Right lobe of liver (tissue), 4 donors: ENCODE results near the gene FMC1.

Experiments
- POLR2A ChIP-seq: fragments of 450-650 bp; IDR thresholded peaks from one replicate; pipeline ENCODE4 v1.6.1; 2017; ENCODE audit warnings: antibody characterized with exemption, mild to moderate bottlenecking
- TF ChIP-seq, protein P1 (sequence below), 4 donors: fragments of 200-600 bp in 3 of 4; fragments of 450-650 bp in 1 of 4; IDR thresholded peaks; one replicate each; pipeline versions ENCODE4 v1.5.1 to v1.8.0; 2016 to 2022; ENCODE audit warnings: antibody characterized with exemption in 4 of 4, mild to moderate bottlenecking in 2 of 4
- donor health status: DM: no; HTN: no; CAD: no.
- donor health status: DM: no; HTN: no; CAD: no.
- donor health status: DM: no; HTN: yes; CAD: no.

DNA sequence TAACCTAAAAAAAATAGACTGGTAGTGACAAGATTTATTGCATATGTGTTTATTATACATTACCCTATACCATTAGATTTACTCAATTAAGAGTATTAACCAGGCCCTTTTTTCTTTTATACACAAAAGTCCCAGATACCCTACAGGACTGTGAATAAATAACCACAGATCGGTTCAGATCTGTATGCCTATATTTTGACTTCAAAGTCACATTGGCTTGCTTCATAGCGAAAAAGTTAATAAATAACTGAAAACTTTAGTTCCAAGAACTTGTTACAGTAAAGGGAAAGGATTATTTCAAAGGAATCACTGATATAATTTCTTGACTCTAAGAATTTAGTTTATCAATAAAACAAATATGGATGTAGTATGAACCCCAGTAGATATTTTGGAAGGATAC, 41.8 kb upstream of the FMC1 start:
- no peak for TF ChIP-seq POLR2A
- TF ChIP-seq, protein P1, sequence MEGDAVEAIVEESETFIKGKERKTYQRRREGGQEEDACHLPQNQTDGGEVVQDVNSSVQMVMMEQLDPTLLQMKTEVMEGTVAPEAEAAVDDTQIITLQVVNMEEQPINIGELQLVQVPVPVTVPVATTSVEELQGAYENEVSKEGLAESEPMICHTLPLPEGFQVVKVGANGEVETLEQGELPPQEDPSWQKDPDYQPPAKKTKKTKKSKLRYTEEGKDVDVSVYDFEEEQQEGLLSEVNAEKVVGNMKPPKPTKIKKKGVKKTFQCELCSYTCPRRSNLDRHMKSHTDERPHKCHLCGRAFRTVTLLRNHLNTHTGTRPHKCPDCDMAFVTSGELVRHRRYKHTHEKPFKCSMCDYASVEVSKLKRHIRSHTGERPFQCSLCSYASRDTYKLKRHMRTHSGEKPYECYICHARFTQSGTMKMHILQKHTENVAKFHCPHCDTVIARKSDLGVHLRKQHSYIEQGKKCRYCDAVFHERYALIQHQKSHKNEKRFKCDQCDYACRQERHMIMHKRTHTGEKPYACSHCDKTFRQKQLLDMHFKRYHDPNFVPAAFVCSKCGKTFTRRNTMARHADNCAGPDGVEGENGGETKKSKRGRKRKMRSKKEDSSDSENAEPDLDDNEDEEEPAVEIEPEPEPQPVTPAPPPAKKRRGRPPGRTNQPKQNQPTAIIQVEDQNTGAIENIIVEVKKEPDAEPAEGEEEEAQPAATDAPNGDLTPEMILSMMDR (IDR thresholded peaks at IDR 0.05) = no peak
